NT2/D1 (cell line): ENCODE data around the gene HSPB8.

Source experiments
- DNase-seq: peaks from one replicate; pipeline ENCODE4 v3.0.0-alpha.2; 2011; ENCODE audit warnings: low read depth, low spot score
- H3K27me3 ChIP-seq: 2 replicates; pipeline ENCODE4 v1.6.0; 2011; ENCODE audit warnings: mild to moderate bottlenecking; ENCODE audit not compliant: insufficient read length, insufficient read depth
- H3K36me3 ChIP-seq: 2 replicates; pipeline ENCODE4 v1.6.1; 2011; ENCODE audit warnings: mild to moderate bottlenecking, low read length, mixed read lengths; ENCODE audit not compliant: insufficient read depth, insufficient read length
- H3K4me1 ChIP-seq: 2 replicates; pipeline ENCODE4 v1.5.1; 2011; ENCODE audit not compliant: insufficient read depth, insufficient read length
- H3K4me3 ChIP-seq: 2 replicates; pipeline ENCODE4 v1.5.1; 2011; ENCODE audit warnings: low read depth; ENCODE audit not compliant: insufficient read length
- H3K9ac ChIP-seq: 2 replicates; pipeline ENCODE4 v1.6.0; 2011; ENCODE audit warnings: low read depth; ENCODE audit not compliant: insufficient read length
- H3K9me3 ChIP-seq: 2 replicates; pipeline ENCODE4 v1.5.1; 2011; ENCODE audit warnings: mild to moderate bottlenecking, low read length; ENCODE audit not compliant: insufficient read depth
- SUZ12 ChIP-seq: IDR thresholded peaks from 2 replicates; pipeline ENCODE4 v1.6.1; 2011; ENCODE audit not compliant: insufficient read length, insufficient read depth; ENCODE audit errors: extremely low read depth
- YY1 ChIP-seq: IDR thresholded peaks from 2 replicates; pipeline ENCODE4 v1.6.1; 2011; ENCODE audit not compliant: insufficient read length, insufficient read depth
- ZNF274 ChIP-seq: IDR thresholded peaks from 2 replicates; pipeline ENCODE4 v1.6.1; 2011; ENCODE audit warnings: mild to moderate bottlenecking, low read depth, low read length

HSPB8 gene

GRCh38 chr12:119171691-119172425, 6.9 kb upstream of the HSPB8 start:
- H3K27me3 ChIP-seq = no peaks in the 10 kb centered on the region
- H3K36me3 ChIP-seq = no peaks in the 10 kb centered on the region
- DNase-seq = no peak
- no peak overlapping the region for H3K4me3 ChIP-seq
- H3K4me1 ChIP-seq = no peaks in the 10 kb centered on the region
- H3K9ac ChIP-seq = no peak overlapping the region
- H3K9me3 ChIP-seq = no peaks in the 10 kb centered on the region
- TF ChIP-seq YY1 (no peak), SUZ12 (no peak)

- Histone ChIP-seq H3K27me3 (no peaks in the 10 kb centered on the region), H3K9ac (no peak overlapping the region), H3K36me3 (no peaks in the 10 kb centered on the region), H3K4me1 (peaks cover 9% of the 10 kb centered on the region), H3K4me3 (no peak overlapping the region), H3K9me3 (no peaks in the 10 kb centered on the region)
- TF ChIP-seq YY1 (no peak), ZNF274 (no peak), SUZ12 (no peak)
- no peak for DNase-seq
Measured at GRCh38 chr12:119175081-119175480, 3.6 kb upstream of the HSPB8 start.

GRCh38 chr12:119176267-119177055, 2.3 kb upstream of the HSPB8 start:
- H3K4me3 ChIP-seq = no peak overlapping the region

GRCh38 chr12:119177056-119177325, 1.7 kb upstream of the HSPB8 start:
- DNase-seq = no peak
- TF ChIP-seq ZNF274 = no peak
- no peak for TF ChIP-seq SUZ12
- no peak for TF ChIP-seq YY1
- H3K9ac ChIP-seq = no peak overlapping the region
- H3K27me3 ChIP-seq = no peaks in the 10 kb centered on the region
- H3K4me1 ChIP-seq = peaks cover 12% of the 10 kb centered on the region
- peaks cover 4% of the 10 kb centered on the region for H3K36me3 ChIP-seq
- H3K4me3 ChIP-seq = no peak overlapping the region
- H3K9me3 ChIP-seq = no peaks in the 10 kb centered on the region

More at GRCh38 chr12:119176267-119177055, 2.3 kb upstream of the HSPB8 start:
- DNase-seq = no peak
- TF ChIP-seq SUZ12 (no peak), ZNF274 (no peak), YY1 (no peak)
- Histone ChIP-seq H3K27me3 (no peaks in the 10 kb centered on the region), H3K36me3 (no peaks in the 10 kb centered on the region), H3K4me1 (peaks cover 12% of the 10 kb centered on the region), H3K9me3 (no peaks in the 10 kb centered on the region), H3K9ac (peak overlapping the region; percentile 47)

GRCh38 chr12:119177724-119178380, 879 bp upstream of the HSPB8 start:
- peaks cover 10% of the 10 kb centered on the region for H3K36me3 ChIP-seq
- H3K9ac ChIP-seq = no peak overlapping the region
- no peak for TF ChIP-seq YY1
- no peak for TF ChIP-seq ZNF274
- no peak for TF ChIP-seq SUZ12
- no peaks in the 10 kb centered on the region for H3K27me3 ChIP-seq
- H3K4me1 ChIP-seq = peaks cover 12% of the 10 kb centered on the region
- H3K4me3 ChIP-seq = no peak overlapping the region
- no peaks in the 10 kb centered on the region for H3K9me3 ChIP-seq
- no peak for DNase-seq

GRCh38 chr12:119179335-119180021, 747 bp downstream of the HSPB8 start:
- peak overlapping the region; percentile 64 for H3K4me3 ChIP-seq
- H3K4me1 ChIP-seq = peaks cover 12% of the 10 kb centered on the region
- peak; percentile 67 for DNase-seq
- peak overlapping the region; percentile 77 for H3K9ac ChIP-seq
- H3K9me3 ChIP-seq = no peaks in the 10 kb centered on the region
- H3K36me3 ChIP-seq = peaks cover 18% of the 10 kb centered on the region
- no peak for TF ChIP-seq ZNF274
- TF ChIP-seq YY1 = no peak
- no peak for TF ChIP-seq SUZ12
- no peaks in the 10 kb centered on the region for H3K27me3 ChIP-seq
